GM12891 (cell line): ENCODE measurements around the gene EML1.

ENCODE experiments used
- PAX5 ChIP-seq: IDR thresholded peaks from 2 replicates; pipeline ENCODE4 v1.6.1; 2011; ENCODE audit warnings: low read length, moderate library complexity, mild to moderate bottlenecking; ENCODE audit not compliant: insufficient read depth, severe bottlenecking
- POLR2A ChIP-seq: IDR thresholded peaks from 2 replicates; pipeline ENCODE4 v1.6.1; 2011; ENCODE audit warnings: low read depth, low read length, control low read depth
- POLR2AphosphoS5 ChIP-seq: IDR thresholded peaks from 2 replicates; pipeline ENCODE4 v1.6.1; 2011; ENCODE audit warnings: low read depth, low read length, control low read depth
- POU2F2 ChIP-seq: IDR thresholded peaks from 2 replicates; pipeline ENCODE4 v1.6.1; 2011; ENCODE audit warnings: low read depth, mild to moderate bottlenecking, control low read depth, low read length, moderate library complexity
- SPI1 ChIP-seq: IDR thresholded peaks from 2 replicates; pipeline ENCODE4 v1.6.1; 2011; ENCODE audit warnings: low read depth, low read length, control low read depth
- TAF1 ChIP-seq: IDR thresholded peaks from 2 replicates; pipeline ENCODE4 v1.6.1; 2011; ENCODE audit warnings: low read depth, low read length, control low read depth

GRCh38 chr14:99936056-99936455 lies 142.8 kb downstream of the EML1 start:
- TF ChIP-seq POLR2A (no peak), TAF1 (no peak), SPI1 (no peak), POLR2AphosphoS5 (no peak), PAX5 (no peak), POU2F2 (no peak)
